Measurements from ENCODE around the gene RASIP1. TPM values are rescaled to one million over a fixed set of nuclear protein-coding genes. Genes with fewer than 3 reads are reported as not detected.

RASIP1 gene
- total RNA-seq, 1 donor from 2014 or later: 192 TPM

DNA sequence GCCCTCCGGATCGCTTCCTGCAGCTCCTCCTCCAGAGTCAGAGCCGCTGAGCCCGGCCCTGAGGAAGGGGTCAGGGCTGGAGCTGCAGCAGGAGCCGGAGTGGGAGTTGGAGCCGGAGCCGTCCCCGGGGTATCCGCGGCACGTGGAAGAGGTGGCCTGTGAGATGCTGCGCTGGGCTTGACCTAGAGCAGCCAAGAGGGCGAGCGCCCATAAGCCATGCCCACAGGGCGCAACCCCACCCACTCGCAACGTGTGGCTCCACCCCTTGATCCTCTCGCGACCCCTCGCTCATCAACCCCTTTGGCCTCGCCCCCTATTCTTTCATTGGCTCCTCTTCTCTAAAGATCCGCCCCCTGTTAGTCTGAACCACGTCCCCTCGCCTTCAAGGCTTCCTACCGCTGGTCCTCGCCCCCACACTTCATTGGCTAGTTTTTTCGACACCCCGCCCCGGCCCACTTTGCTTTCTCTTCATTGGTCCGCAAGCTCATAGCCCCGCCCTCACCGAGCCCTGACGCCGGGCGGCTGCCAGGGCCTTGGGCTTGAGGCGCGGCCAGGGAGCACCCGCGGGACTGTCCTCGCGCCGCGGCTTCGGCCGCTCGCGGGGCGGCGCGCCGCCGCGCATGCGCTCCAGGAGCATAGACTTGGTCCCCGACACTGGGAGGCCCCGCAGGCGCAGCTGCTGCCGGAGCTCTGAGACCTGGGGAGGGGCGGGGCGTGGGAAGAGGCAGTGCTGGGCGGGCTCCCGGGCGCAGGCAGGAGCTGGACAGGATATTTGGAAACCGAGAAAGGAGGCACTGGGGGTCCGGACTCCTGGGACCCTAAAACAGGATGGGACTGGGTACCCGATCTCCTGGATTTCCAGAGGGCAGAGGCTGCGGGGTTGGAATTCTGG is 26.3 kb downstream of the RASIP1 start:
- Mint-ChIP-seq H3K9me3 (ENCODE audit: unreplicated experiment) (no peaks in the 10 kb centered on the region), H3K27ac (ENCODE audit: unreplicated experiment) (peak overlapping the region; percentile 67), H3K4me1 (ENCODE audit: unreplicated experiment) (peaks cover 12% of the 10 kb centered on the region), H3K36me3 (ENCODE audit: low read depth, unreplicated experiment) (peaks cover 9% of the 10 kb centered on the region), H3K27me3 (ENCODE audit: unreplicated experiment) (peaks cover 20% of the 10 kb centered on the region), H3K4me3 (ENCODE audit: unreplicated experiment) (peak overlapping the region; percentile 88)
- peak; percentile 98 for DNase-seq (ENCODE audit: low spot score)
- TF ChIP-seq, protein P1, sequence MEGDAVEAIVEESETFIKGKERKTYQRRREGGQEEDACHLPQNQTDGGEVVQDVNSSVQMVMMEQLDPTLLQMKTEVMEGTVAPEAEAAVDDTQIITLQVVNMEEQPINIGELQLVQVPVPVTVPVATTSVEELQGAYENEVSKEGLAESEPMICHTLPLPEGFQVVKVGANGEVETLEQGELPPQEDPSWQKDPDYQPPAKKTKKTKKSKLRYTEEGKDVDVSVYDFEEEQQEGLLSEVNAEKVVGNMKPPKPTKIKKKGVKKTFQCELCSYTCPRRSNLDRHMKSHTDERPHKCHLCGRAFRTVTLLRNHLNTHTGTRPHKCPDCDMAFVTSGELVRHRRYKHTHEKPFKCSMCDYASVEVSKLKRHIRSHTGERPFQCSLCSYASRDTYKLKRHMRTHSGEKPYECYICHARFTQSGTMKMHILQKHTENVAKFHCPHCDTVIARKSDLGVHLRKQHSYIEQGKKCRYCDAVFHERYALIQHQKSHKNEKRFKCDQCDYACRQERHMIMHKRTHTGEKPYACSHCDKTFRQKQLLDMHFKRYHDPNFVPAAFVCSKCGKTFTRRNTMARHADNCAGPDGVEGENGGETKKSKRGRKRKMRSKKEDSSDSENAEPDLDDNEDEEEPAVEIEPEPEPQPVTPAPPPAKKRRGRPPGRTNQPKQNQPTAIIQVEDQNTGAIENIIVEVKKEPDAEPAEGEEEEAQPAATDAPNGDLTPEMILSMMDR (IDR thresholded peaks at IDR 0.05; ENCODE audit: unreplicated experiment): no peak

DNA sequence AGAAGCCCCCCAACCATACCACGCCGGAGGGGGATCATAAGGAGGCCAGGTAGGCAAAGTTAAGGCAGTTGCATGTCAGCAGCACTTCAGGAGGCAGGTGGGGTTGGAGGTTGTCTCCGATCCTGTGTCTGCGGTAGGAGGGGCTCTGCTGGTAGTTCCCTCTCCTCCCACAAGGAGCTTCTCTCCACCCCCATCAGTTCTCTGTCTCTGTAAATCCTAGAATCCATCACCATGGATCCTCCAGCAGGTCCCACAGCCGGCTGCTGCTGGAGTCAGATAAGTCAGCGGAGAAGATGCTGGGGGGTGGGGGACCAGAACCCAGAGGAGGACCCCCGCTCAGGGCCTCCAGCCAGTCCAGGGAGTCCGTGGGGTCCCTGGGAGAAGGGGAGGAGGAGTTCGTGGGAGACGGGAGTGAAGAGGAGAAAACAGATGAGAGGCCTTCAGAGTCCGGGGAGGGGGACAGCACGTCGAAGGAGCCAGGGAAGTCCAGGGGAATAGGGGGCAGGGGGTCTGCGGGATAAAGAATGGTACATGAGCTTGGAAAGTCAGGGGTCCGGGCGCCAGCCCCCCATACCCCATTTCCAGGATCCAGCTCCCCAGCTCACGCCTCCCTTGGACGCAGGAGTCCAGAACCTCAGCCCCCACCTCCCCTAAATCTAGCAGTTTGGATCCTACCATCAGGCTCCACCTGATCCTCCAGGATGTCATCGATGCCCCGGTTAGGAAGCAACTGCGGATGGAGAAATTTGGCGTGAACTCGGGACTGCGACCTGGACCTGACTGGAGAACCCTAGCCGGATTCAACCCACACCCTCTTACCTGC is 27.2 kb downstream of the RASIP1 start:
- H3K4me3 Mint-ChIP-seq (ENCODE audit: unreplicated experiment): peak overlapping the region; percentile 86
- H3K36me3 Mint-ChIP-seq (ENCODE audit: low read depth, unreplicated experiment): peaks cover 4% of the 10 kb centered on the region
- TF ChIP-seq, protein P1 (IDR thresholded peaks at IDR 0.05; ENCODE audit: unreplicated experiment): no peak
- no peak overlapping the region for H3K27ac Mint-ChIP-seq (ENCODE audit: unreplicated experiment)
- peaks cover 16% of the 10 kb centered on the region for H3K27me3 Mint-ChIP-seq (ENCODE audit: unreplicated experiment)
- H3K9me3 Mint-ChIP-seq (ENCODE audit: unreplicated experiment): no peaks in the 10 kb centered on the region
- peaks cover 9% of the 10 kb centered on the region for H3K4me1 Mint-ChIP-seq (ENCODE audit: unreplicated experiment)
- peak; percentile 34 for DNase-seq (ENCODE audit: low spot score)

DNA sequence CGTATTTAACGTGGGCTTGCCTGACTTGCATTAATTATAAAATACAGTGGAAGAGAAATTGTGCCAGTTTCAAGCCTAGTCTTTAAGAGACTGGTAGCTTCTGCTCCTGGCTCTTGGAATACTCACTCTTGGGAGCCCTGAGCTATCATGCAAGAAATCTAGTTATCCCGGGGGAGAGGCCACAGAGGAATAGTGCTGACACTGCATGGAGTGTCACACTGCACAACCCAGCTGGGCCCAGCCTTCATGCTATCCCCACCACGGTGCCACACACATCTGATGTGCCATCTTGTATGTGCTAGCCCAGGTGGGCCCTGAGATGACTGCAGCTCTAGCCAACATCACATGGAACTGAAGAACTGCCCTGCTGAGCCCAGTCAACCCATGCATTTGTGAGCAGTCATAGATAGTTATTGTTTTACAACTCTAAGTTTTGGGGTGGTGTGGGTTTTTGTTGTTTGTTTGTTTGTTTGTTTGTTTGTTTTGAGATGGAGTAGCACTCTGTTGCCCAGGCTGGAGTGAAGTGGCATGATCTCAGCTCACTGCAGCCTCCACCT is 29.2 kb downstream of the RASIP1 start:
- TF ChIP-seq, protein P1 (IDR thresholded peaks at IDR 0.05; ENCODE audit: unreplicated experiment): no peak
- no peak for DNase-seq (ENCODE audit: low spot score)
- Mint-ChIP-seq H3K36me3 (ENCODE audit: low read depth, unreplicated experiment) (no peaks in the 10 kb centered on the region), H3K9me3 (ENCODE audit: unreplicated experiment) (no peaks in the 10 kb centered on the region), H3K27ac (ENCODE audit: unreplicated experiment) (no peak overlapping the region), H3K27me3 (ENCODE audit: unreplicated experiment) (peaks cover 14% of the 10 kb centered on the region), H3K4me1 (ENCODE audit: unreplicated experiment) (peaks cover 4% of the 10 kb centered on the region), H3K4me3 (ENCODE audit: unreplicated experiment) (no peak overlapping the region)

DNA sequence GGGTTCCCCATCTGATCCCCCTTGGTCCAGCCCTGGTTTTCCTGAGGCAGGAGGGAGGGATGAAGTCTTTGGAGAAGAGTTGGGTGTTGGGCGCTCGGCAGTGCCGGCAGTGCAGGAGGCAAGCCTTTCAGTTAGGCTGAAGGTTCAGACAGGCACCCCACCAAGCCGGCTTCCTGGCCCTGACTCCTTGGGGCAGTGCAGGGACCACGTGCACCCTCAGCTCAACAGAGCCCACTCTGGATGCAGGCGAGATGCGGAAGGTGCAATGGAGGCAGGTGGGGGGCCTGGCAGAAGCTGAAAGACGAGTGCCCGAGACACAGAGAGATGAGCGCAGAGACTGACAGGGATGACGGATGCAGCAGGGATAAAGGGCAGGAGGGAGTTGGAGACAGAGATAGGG is 31.9 kb downstream of the RASIP1 start:
- Mint-ChIP-seq H3K27me3 (ENCODE audit: unreplicated experiment) (peaks cover 16% of the 10 kb centered on the region), H3K9me3 (ENCODE audit: unreplicated experiment) (no peaks in the 10 kb centered on the region), H3K27ac (ENCODE audit: unreplicated experiment) (no peak overlapping the region), H3K36me3 (ENCODE audit: low read depth, unreplicated experiment) (no peaks in the 10 kb centered on the region), H3K4me1 (ENCODE audit: unreplicated experiment) (no peaks in the 10 kb centered on the region), H3K4me3 (ENCODE audit: unreplicated experiment) (peak overlapping the region; percentile 57)
- DNase-seq (ENCODE audit: low spot score): no peak
- TF ChIP-seq, protein P1 (IDR thresholded peaks at IDR 0.05; ENCODE audit: unreplicated experiment): no peak

All from endothelial cell (in vitro differentiated cells).